Measurements from ENCODE around the gene WDR43. TPM values are rescaled to one million over a fixed set of nuclear protein-coding genes. Genes with fewer than 3 reads are reported as not detected.

WDR43 gene
- total and polyA plus RNA-seq, 2 donors from 2014 or later: 9.6 to 40.5 TPM

DNA sequence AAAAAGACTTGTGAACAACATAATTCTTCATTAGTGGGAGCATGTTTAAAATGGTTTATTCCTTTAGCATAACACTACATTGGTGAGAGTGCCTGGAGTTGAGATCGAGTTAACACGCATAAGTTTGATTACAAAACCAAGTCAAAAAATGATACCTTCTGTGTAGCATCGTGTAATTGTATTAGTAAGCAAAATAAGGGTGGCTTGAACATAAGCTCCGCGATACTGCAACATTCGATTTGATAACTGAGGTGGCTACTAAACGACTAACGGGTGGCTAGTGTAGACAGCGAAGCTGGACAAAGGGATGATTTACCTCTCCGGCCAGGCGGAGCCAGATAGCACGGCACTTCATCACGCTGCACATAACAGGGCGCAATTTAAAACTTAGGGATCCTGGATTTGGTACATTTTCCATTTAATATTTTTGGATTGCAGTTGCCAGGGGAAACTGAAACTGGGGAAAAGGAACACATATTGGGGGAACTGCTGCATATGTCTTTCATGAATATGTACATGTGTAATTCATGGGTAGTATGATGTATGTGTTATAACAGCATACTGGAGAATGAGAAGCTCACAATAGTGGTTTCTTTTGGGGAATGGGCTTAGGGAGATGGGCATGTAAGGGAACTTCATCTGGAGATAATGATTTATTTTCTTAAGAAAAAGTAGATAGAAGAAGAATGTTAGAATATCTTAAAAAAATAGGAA lies 50.2 kb downstream of the WDR43 start:
- H3K27ac ChIP-seq (ENCODE audit: low read depth in 2 of 2, low read length in 2 of 2): no peak overlapping the region
- TF ChIP-seq, protein P1, sequence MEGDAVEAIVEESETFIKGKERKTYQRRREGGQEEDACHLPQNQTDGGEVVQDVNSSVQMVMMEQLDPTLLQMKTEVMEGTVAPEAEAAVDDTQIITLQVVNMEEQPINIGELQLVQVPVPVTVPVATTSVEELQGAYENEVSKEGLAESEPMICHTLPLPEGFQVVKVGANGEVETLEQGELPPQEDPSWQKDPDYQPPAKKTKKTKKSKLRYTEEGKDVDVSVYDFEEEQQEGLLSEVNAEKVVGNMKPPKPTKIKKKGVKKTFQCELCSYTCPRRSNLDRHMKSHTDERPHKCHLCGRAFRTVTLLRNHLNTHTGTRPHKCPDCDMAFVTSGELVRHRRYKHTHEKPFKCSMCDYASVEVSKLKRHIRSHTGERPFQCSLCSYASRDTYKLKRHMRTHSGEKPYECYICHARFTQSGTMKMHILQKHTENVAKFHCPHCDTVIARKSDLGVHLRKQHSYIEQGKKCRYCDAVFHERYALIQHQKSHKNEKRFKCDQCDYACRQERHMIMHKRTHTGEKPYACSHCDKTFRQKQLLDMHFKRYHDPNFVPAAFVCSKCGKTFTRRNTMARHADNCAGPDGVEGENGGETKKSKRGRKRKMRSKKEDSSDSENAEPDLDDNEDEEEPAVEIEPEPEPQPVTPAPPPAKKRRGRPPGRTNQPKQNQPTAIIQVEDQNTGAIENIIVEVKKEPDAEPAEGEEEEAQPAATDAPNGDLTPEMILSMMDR (IDR thresholded peaks at IDR 0.05; ENCODE audit: borderline replicate concordance, extremely low read depth, insufficient read depth): no peak
- peaks cover 0 to 2% (median 0%) of the 10 kb centered on the region in 3 donors for H3K9me3 ChIP-seq (ENCODE audit: control insufficient read depth in 2 of 3, insufficient read depth in 1 of 3, low read length in 3 of 3)
- no peaks in the 10 kb centered on the region for H3K4me1 ChIP-seq (ENCODE audit: control insufficient read depth in 2 of 3, insufficient read depth in 2 of 3, low read depth in 1 of 3, low read length in 3 of 3)
- FAIRE-seq (no peak), DNase-seq (no peak)
- intact Hi-C loops (cut with DNase I): no loop called here
- H3K9ac ChIP-seq (ENCODE audit: low read length in 3 of 3): no peak overlapping the region
- peaks cover 8 to 48% (median 19%) of the 10 kb centered on the region in 3 donors for H3K36me3 ChIP-seq (ENCODE audit: control insufficient read depth in 2 of 3, insufficient read depth in 3 of 3, low read length in 3 of 3)
- no peak overlapping the region for H3K4me3 ChIP-seq (ENCODE audit: low read length in 3 of 3)
- no peaks in the 10 kb centered on the region for H3K27me3 ChIP-seq (ENCODE audit: control insufficient read depth, insufficient read depth, low read length)

DNA sequence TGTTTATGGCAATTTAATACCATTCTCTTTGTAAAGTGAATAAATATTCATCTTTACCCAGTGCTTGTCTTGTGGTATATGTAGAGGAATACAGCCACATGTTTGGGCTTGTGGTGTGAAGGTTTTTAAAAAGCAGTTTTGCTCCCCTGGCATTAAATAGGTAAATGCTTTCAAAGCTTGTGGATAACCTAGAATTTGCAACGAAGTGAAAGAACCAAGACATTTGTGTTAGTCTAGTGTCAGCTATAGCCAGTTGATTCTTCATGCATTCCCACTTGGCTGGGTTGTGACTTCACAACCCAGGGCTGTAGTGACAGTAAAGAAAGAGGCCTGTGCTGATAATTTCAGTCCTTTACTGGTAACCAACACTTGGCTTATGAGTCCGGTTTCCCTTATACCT lies 53.7 kb downstream of the WDR43 start:
- FAIRE-seq (no peak), DNase-seq (no peak)
- TF ChIP-seq, protein P1 (IDR thresholded peaks at IDR 0.05; ENCODE audit: borderline replicate concordance, extremely low read depth, insufficient read depth): no peak
- peaks cover 6 to 26% (median 14%) of the 10 kb centered on the region in 3 donors for H3K36me3 ChIP-seq (ENCODE audit: control insufficient read depth in 2 of 3, insufficient read depth in 3 of 3, low read length in 3 of 3)
- no peak overlapping the region for H3K27ac ChIP-seq (ENCODE audit: low read depth in 2 of 2, low read length in 2 of 2)
- no peaks in the 10 kb centered on the region for H3K27me3 ChIP-seq (ENCODE audit: control insufficient read depth, insufficient read depth, low read length)
- intact Hi-C loops (cut with DNase I): no loop called here
- no peaks in the 10 kb centered on the region for H3K4me1 ChIP-seq (ENCODE audit: control insufficient read depth in 2 of 3, insufficient read depth in 2 of 3, low read depth in 1 of 3, low read length in 3 of 3)
- H3K9ac ChIP-seq (ENCODE audit: low read length in 3 of 3): no peak overlapping the region
- H3K9me3 ChIP-seq (ENCODE audit: control insufficient read depth in 2 of 3, insufficient read depth in 1 of 3, low read length in 3 of 3): peaks cover 0 to 2% (median 0%) of the 10 kb centered on the region in 3 donors
- H3K4me3 ChIP-seq (ENCODE audit: low read length in 3 of 3): no peak overlapping the region

DNA sequence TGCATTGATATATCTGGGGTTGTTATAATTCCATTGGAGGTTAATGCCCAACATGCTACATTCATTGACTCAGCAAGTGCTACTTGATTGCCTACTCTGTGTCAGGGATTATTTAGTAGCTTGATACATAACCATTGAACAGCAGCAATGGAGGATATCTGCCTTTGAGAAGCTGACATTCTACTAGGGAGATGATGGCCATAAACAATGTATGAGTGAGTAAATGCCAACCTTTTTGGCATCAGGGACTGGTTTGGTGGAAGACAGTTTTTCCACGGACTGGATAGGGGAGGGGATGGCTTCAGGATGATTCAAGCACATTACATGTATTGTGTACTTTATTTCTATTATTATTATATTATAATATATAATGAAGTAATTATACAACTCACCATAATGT lies 54.7 kb downstream of the WDR43 start:
- no peak overlapping the region for H3K9ac ChIP-seq (ENCODE audit: low read length in 3 of 3)
- peaks cover 5 to 19% (median 12%) of the 10 kb centered on the region in 3 donors for H3K36me3 ChIP-seq (ENCODE audit: control insufficient read depth in 2 of 3, insufficient read depth in 3 of 3, low read length in 3 of 3)
- no peak for FAIRE-seq
- H3K9me3 ChIP-seq (ENCODE audit: control insufficient read depth in 2 of 3, insufficient read depth in 1 of 3, low read length in 3 of 3): peaks cover 0 to 2% (median 0%) of the 10 kb centered on the region in 3 donors
- intact Hi-C loops (cut with DNase I): no loop called here
- no peak overlapping the region for H3K4me3 ChIP-seq (ENCODE audit: low read length in 3 of 3)
- no peak for DNase-seq
- no peak overlapping the region for H3K27ac ChIP-seq (ENCODE audit: low read depth in 2 of 2, low read length in 2 of 2)
- H3K4me1 ChIP-seq (ENCODE audit: control insufficient read depth in 2 of 3, insufficient read depth in 2 of 3, low read depth in 1 of 3, low read length in 3 of 3): no peaks in the 10 kb centered on the region
- no peaks in the 10 kb centered on the region for H3K27me3 ChIP-seq (ENCODE audit: control insufficient read depth, insufficient read depth, low read length)
- TF ChIP-seq, protein P1 (IDR thresholded peaks at IDR 0.05; ENCODE audit: borderline replicate concordance, extremely low read depth, insufficient read depth): no peak
